ENCODE measurements around the gene TPSAB1.

The TPSAB1 gene

GRCh38 chr16:1285669-1286512 lies 45.4 kb downstream of the TPSAB1 start:
- no peak for DNase-seq (ENCODE audit: low spot score)

GRCh38 chr16:1286513-1287094 lies 46.1 kb downstream of the TPSAB1 start:
- DNase-seq (ENCODE audit: low spot score) = no peak

GRCh38 chr16:1287982-1288670 lies 47.6 kb downstream of the TPSAB1 start:
- no peak for DNase-seq (ENCODE audit: low spot score)

GRCh38 chr16:1288813-1289476 lies 48.4 kb downstream of the TPSAB1 start:
- no peak for DNase-seq (ENCODE audit: low spot score)

- DNase-seq (ENCODE audit: low spot score) = no peak
Measured at GRCh38 chr16:1289477-1289866, 49.0 kb downstream of the TPSAB1 start.

- no peak for DNase-seq (ENCODE audit: low spot score)
Measured at GRCh38 chr16:1290063-1290501, 49.6 kb downstream of the TPSAB1 start.

GRCh38 chr16:1290860-1291575 lies 50.5 kb downstream of the TPSAB1 start:
- no peak for DNase-seq (ENCODE audit: low spot score)

GRCh38 chr16:1291576-1291974 lies 51.1 kb downstream of the TPSAB1 start:
- no peak for DNase-seq (ENCODE audit: low spot score)

Measured in cerebellar cortex (tissue), 1 donor.